SK-N-MC (cell line): ENCODE data around the gene RHEB.

Source experiments
- EZH2 ChIP-seq: fragments of 200-600 bp; sonication (generic); IDR thresholded peaks from one replicate; pipeline ENCODE4 v1.6.1; 2017; ENCODE audit warnings: antibody characterized with exemption
- FOXP2 ChIP-seq: optimal IDR thresholded peaks from 2 replicates; pipeline ENCODE3; 2011; ENCODE audit warnings: mild to moderate bottlenecking, moderate library complexity; ENCODE audit not compliant: insufficient read depth; ENCODE audit errors: extremely low read length, control extremely low read depth
- POLR2AphosphoS5 ChIP-seq: IDR thresholded peaks from 2 replicates; pipeline ENCODE4 v1.6.1; 2012; ENCODE audit warnings: mild to moderate bottlenecking, low read depth, low read length, borderline replicate concordance

DNA sequence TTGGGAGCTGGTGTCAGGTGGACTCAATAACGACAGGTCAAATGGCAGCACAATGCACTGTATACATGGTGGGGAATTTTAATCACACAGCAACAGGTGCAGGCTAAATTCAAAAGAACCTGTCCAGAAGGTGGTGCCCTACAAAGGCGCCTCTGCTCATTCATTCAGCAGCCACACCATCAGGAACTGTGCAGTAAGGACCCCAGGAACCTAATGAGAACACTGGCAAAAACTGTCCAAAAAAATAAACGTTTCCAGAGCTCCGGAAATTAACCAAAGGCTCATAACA is 57.8 kb downstream of the RHEB start:
- TF ChIP-seq FOXP2: no peak
- TF ChIP-seq EZH2: no peak
- no peak for TF ChIP-seq POLR2AphosphoS5
